Islet precursor cell (in vitro differentiated cells): Measurements from ENCODE around the gene VPREB1.
"Not testable (repeated sequence)": the region's sequence is repeated elsewhere in the genome, so short reads cannot be mapped to it uniquely, and the experiment has no call there.

Source experiments
- DNase-seq: peaks from one replicate; pipeline ENCODE4 v3.0.0-alpha.2; 2018

VPREB1 gene

GRCh38 chr22:22214819-22215329 lies 29.7 kb upstream of the VPREB1 start:
- DNase-seq, result peak; percentile 55

- no peak for DNase-seq
Measured at GRCh38 chr22:22215659-22216449, 28.7 kb upstream of the VPREB1 start.

- DNase-seq, result no peak
Measured at GRCh38 chr22:22216450-22216959, 28.1 kb upstream of the VPREB1 start.

GRCh38 chr22:22218302-22218701 lies 26.3 kb upstream of the VPREB1 start:
- no peak for DNase-seq

GRCh38 chr22:22219140-22219996 lies 25.2 kb upstream of the VPREB1 start:
- DNase-seq, result no peak

GRCh38 chr22:22221043-22221442 lies 23.5 kb upstream of the VPREB1 start:
- DNase-seq, result not testable (repeated sequence)

- peak; percentile 22 for DNase-seq
Measured at GRCh38 chr22:22226448-22227187, 18.0 kb upstream of the VPREB1 start.

- peak; percentile 19 for DNase-seq
Measured at GRCh38 chr22:22228421-22228820, 16.2 kb upstream of the VPREB1 start.

GRCh38 chr22:22228921-22229320 lies 15.7 kb upstream of the VPREB1 start:
- DNase-seq, result peak; percentile 10

- peak; percentile 31 for DNase-seq
Measured at GRCh38 chr22:22229683-22230420, 14.7 kb upstream of the VPREB1 start.

- DNase-seq, result no peak
Measured at GRCh38 chr22:22230438-22230837, 14.1 kb upstream of the VPREB1 start.

- peak; percentile 26 for DNase-seq
Measured at GRCh38 chr22:22233081-22233480, 11.5 kb upstream of the VPREB1 start.

- no peak for DNase-seq
Measured at GRCh38 chr22:22235558-22235957, 9.0 kb upstream of the VPREB1 start.

GRCh38 chr22:22237521-22237920 lies 7.1 kb upstream of the VPREB1 start:
- DNase-seq, result no peak

GRCh38 chr22:22239311-22239939 lies 5.2 kb upstream of the VPREB1 start:
- DNase-seq, result peak; percentile 32

GRCh38 chr22:22241554-22241898 lies 3.1 kb upstream of the VPREB1 start:
- peak; percentile 18 for DNase-seq

- no peak for DNase-seq
Measured at GRCh38 chr22:22242488-22242887, 2.1 kb upstream of the VPREB1 start.

- no peak for DNase-seq
Measured at GRCh38 chr22:22243033-22243680, 1.4 kb upstream of the VPREB1 start.

- DNase-seq, result no peak
Measured at GRCh38 chr22:22245256-22245909, 797 bp downstream of the VPREB1 start.

- DNase-seq, result no peak
Measured at GRCh38 chr22:22245935-22246525, 1.4 kb downstream of the VPREB1 start.
